ENCODE results near the gene HES1.

DNA sequence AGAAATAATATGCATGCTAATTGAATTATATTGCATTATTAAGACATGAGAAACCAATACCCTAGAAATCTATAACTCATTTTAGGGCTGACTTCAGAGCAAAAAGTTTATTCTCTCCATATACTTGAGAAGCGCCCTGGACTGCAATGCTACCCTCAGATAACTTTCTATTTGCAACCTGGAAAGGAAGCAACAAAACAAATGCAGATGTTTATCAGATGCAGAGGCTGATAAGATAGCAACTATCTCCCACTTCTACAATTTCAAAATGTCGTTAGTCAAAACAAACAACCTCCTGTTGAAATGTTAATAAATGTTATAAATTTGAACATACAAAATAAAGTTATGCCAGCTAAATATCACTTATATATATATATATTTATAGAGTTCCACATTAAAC, 34.8 kb downstream of the HES1 start:
- TF ChIP-seq CTCF (IDR thresholded peaks at IDR 0.05) (no peak), POLR2AphosphoS5 (IDR thresholded peaks at IDR 0.05) (no peak)
